IMR-90 (cell line): Measurements from ENCODE around the gene SAG. TPM values are rescaled to one million over a fixed set of nuclear protein-coding genes. Genes with fewer than 3 reads are reported as not detected.

ENCODE experiments used
- ATAC-seq: fragments of 200-7000 bp; cut with Tn5 transposase; 2 replicates; pipeline ENCODE4 v1.9.1; 2020; ENCODE audit warnings: low read depth, mild to moderate bottlenecking, moderate library complexity
- BruUV-seq: library from RNA; stranded (reverse); fragments of 400-500 nt; replicated peaks from 2 replicates; lab custom pipeline; 2021; lab: Mats Ljungman, UMichigan
- CTCF ChIA-PET: fragments of 300-600 bp; formaldehyde crosslinking; extraction: SDS; loops from one replicate; lab custom pipeline; 2021; ENCODE audit warnings: antibody characterized with exemption; lab: Yijun Ruan, JAX
- POLR2A ChIA-PET: fragments of 300-600 bp; sonication (Branson Sonifier 250); formaldehyde crosslinking; loops from one replicate; lab custom pipeline; 2022; ENCODE audit warnings: antibody characterized with exemption; ENCODE audit not compliant: unreplicated experiment; lab: Charles Lee
- DNase-seq: peaks from one replicate; pipeline ENCODE4 v3.0.0; 2013
- H2AFZ ChIP-seq: replicated peaks from 2 replicates; pipeline ENCODE3; 2013; ENCODE audit warnings: low read length, mild to moderate bottlenecking; ENCODE audit not compliant: poor library complexity
- H2AK5ac ChIP-seq: 2 replicates; pipeline ENCODE4 v1.6.1; 2013; ENCODE audit warnings: low read depth, low read length, inconsistent platforms
- H2AK9ac ChIP-seq: replicated peaks from 2 replicates; pipeline ENCODE3; 2013; ENCODE audit warnings: mild to moderate bottlenecking, low read depth, low read length, moderate library complexity; ENCODE audit not compliant: poor library complexity
- H2BK120ac ChIP-seq: 2 replicates; pipeline ENCODE4 v1.6.1; 2013; ENCODE audit warnings: low read depth, low read length, inconsistent platforms
- H2BK15ac ChIP-seq: 3 replicates; pipeline ENCODE4 v1.6.1; 2013; ENCODE audit warnings: low read depth, low read length, inconsistent platforms
- H2BK20ac ChIP-seq: 2 replicates; pipeline ENCODE4 v1.6.1; 2013; ENCODE audit warnings: low read depth, mild to moderate bottlenecking, inconsistent platforms, low read length, moderate library complexity
- H2BK5ac ChIP-seq: 2 replicates; pipeline ENCODE4 v1.6.1; 2013; ENCODE audit warnings: mild to moderate bottlenecking, low read depth, low read length, inconsistent platforms; ENCODE audit not compliant: poor library complexity, severe bottlenecking
- H3K14ac ChIP-seq: replicated peaks from 2 replicates; pipeline ENCODE4 v1.6.1; 2013; ENCODE audit warnings: low read depth, low read length, inconsistent platforms
- H3K18ac ChIP-seq: 2 replicates; pipeline ENCODE4 v1.6.1; 2013; ENCODE audit warnings: low read depth, low read length, control low read depth
- H3K23ac ChIP-seq: 2 replicates; pipeline ENCODE4 v1.6.1; 2013; ENCODE audit warnings: low read depth, low read length, inconsistent platforms
- H3K27ac ChIP-seq: 2 replicates; pipeline ENCODE4 v1.5.1; 2013; ENCODE audit warnings: mild to moderate bottlenecking, control low read depth, low read length; ENCODE audit not compliant: insufficient read depth
- H3K27me3 ChIP-seq: 2 replicates; pipeline ENCODE4 v1.6.1; 2013; ENCODE audit warnings: low read length; ENCODE audit not compliant: control insufficient read depth, insufficient read depth
- H3K36me3 ChIP-seq: 2 replicates; pipeline ENCODE4 v1.6.1; 2013; ENCODE audit warnings: low read length, mixed read lengths; ENCODE audit not compliant: control insufficient read depth, insufficient read depth
- H3K4ac ChIP-seq: 2 replicates; pipeline ENCODE4 v1.6.1; 2013; ENCODE audit warnings: low read depth, low read length, inconsistent platforms
- H3K4me1 ChIP-seq: 2 replicates; pipeline ENCODE4 v1.6.1; 2013; ENCODE audit warnings: low read length, mixed read lengths; ENCODE audit not compliant: control insufficient read depth, insufficient read depth
- H3K4me2 ChIP-seq: 2 replicates; pipeline ENCODE4 v1.6.1; 2013; ENCODE audit warnings: low read depth, mild to moderate bottlenecking, control low read depth, low read length, moderate library complexity
- H3K4me3 ChIP-seq: 2 replicates; pipeline ENCODE4 v1.5.1; 2013; ENCODE audit warnings: low read depth, mild to moderate bottlenecking, control low read depth, low read length, moderate library complexity; ENCODE audit not compliant: insufficient read depth
- H3K56ac ChIP-seq: 2 replicates; pipeline ENCODE4 v1.6.1; 2013; ENCODE audit warnings: low read length, inconsistent platforms; ENCODE audit not compliant: insufficient read depth; ENCODE audit errors: extremely low read depth
- H3K79me1 ChIP-seq, 2 experiments: 2 replicates each; pipeline ENCODE4 v1.6.1; 2013; ENCODE audit warnings: low read length in 2 of 2, inconsistent platforms in 1 of 2, low read depth in 1 of 2
- H3K9ac ChIP-seq: 2 replicates; pipeline ENCODE4 v1.6.1; 2013; ENCODE audit warnings: low read depth, low read length, control low read depth
- H3K9me1 ChIP-seq: 2 replicates; pipeline ENCODE4 v1.6.1; 2013; ENCODE audit warnings: low read length, inconsistent platforms; ENCODE audit not compliant: insufficient read depth
- H3K9me3 ChIP-seq: 2 replicates; pipeline ENCODE4 v1.6.1; 2013; ENCODE audit warnings: low read length; ENCODE audit not compliant: control insufficient read depth, insufficient read depth
- H4K20me1 ChIP-seq: 2 replicates; pipeline ENCODE4 v1.6.1; 2013; ENCODE audit warnings: low read length, inconsistent platforms; ENCODE audit not compliant: insufficient read depth
- H4K5ac ChIP-seq: 2 replicates; pipeline ENCODE4 v1.6.1; 2013; ENCODE audit warnings: mild to moderate bottlenecking, low read depth, low read length, control low read depth
- H4K8ac ChIP-seq, 2 experiments: 2 replicates each; pipeline ENCODE4 v1.6.1; 2013; ENCODE audit warnings: low read depth in 2 of 2, low read length in 2 of 2, control low read depth in 1 of 2, inconsistent platforms in 1 of 2
- H4K91ac ChIP-seq: 2 replicates; pipeline ENCODE4 v1.6.1; 2013; ENCODE audit warnings: low read depth, low read length, inconsistent platforms; ENCODE audit not compliant: insufficient read depth
- BHLHE40 ChIP-seq: fragments of 150-350 bp; IDR thresholded peaks from 2 replicates; pipeline ENCODE4 v1.6.1; 2016; ENCODE audit warnings: mild to moderate bottlenecking, low read depth, low read length
- CEBPB ChIP-seq: IDR thresholded peaks from 2 replicates; pipeline ENCODE4 v1.6.1; 2012; ENCODE audit warnings: low read depth, low read length, improper control_type of control experiment
- CHD1 ChIP-seq: IDR thresholded peaks from 2 replicates; pipeline ENCODE4 v1.6.1; 2012; ENCODE audit warnings: low read depth, low read length, improper control_type of control experiment
- ELK1 ChIP-seq: fragments of 150-350 bp; IDR thresholded peaks from 2 replicates; pipeline ENCODE4 v1.6.1; 2016; ENCODE audit warnings: low read depth, mild to moderate bottlenecking, low read length, moderate library complexity, borderline replicate concordance
- FOS ChIP-seq: fragments of 150-350 bp; IDR thresholded peaks from 2 replicates; pipeline ENCODE4 v1.6.1; 2016; ENCODE audit warnings: low read depth, low read length
- MAFK ChIP-seq: IDR thresholded peaks from 2 replicates; pipeline ENCODE4 v1.6.1; 2012; ENCODE audit warnings: low read depth, low read length, improper control_type of control experiment
- MXI1 ChIP-seq: IDR thresholded peaks from 2 replicates; pipeline ENCODE4 v1.6.1; 2012; ENCODE audit warnings: low read depth, mild to moderate bottlenecking, low read length, moderate library complexity, borderline replicate concordance
- NFE2L2 ChIP-seq: fragments of 150-350 bp; IDR thresholded peaks from 2 replicates; pipeline ENCODE4 v1.6.1; 2016; ENCODE audit warnings: low read depth, mild to moderate bottlenecking, low read length
- POLR2A ChIP-seq: IDR thresholded peaks from 2 replicates; pipeline ENCODE4 v1.6.1; 2012; ENCODE audit warnings: mild to moderate bottlenecking, low read depth, low read length
- RAD21 ChIP-seq: IDR thresholded peaks from 2 replicates; pipeline ENCODE4 v1.6.1; 2012; ENCODE audit warnings: low read length, improper control_type of control experiment
- RCOR1 ChIP-seq: IDR thresholded peaks from 2 replicates; pipeline ENCODE4 v1.6.1; 2012; ENCODE audit warnings: mild to moderate bottlenecking, low read length, improper control_type of control experiment; ENCODE audit not compliant: insufficient replicate concordance
- RFX5 ChIP-seq: IDR thresholded peaks from 2 replicates; pipeline ENCODE4 v1.8.0; 2012; ENCODE audit warnings: low read depth, mild to moderate bottlenecking, low read length, moderate library complexity
- SMC3 ChIP-seq: fragments of 150-350 bp; IDR thresholded peaks from 2 replicates; pipeline ENCODE4 v1.6.1; 2016; ENCODE audit warnings: low read depth, mild to moderate bottlenecking, antibody characterized with exemption, low read length, moderate library complexity
- USF2 ChIP-seq: fragments of 150-350 bp; IDR thresholded peaks from 2 replicates; pipeline ENCODE4 v1.6.1; 2017; ENCODE audit warnings: mild to moderate bottlenecking, antibody characterized with exemption, low read length, low read depth
- WGBS, 2 experiments: methylation state at CpG; one replicate each; pipeline versions ENCODE4 v1.1.5 to v1.1.7; 2013; ENCODE audit warnings: missing lambda C conversion rate in 2 of 2; ENCODE audit not compliant: insufficient read length in 1 of 2; ENCODE audit errors: extremely low coverage in 2 of 2; 5-methylcytosine and 5-hydroxymethylcytosine counted together
- dilution Hi-C: fragments of 300-500 bp; cut with HindIII; formaldehyde crosslinking; loops from one replicate; pipeline ENCODE4 v1.14.3; 2018; ENCODE audit warnings: low sequenced_read_pairs; ENCODE audit not compliant: unreplicated experiment
- in situ Hi-C: fragments of 300-500 bp; cut with MboI; formaldehyde crosslinking; loops from 3 replicates; pipeline ENCODE4 v1.14.3; 2019; ENCODE audit warnings: low sequenced_read_pairs, inconsistent platforms, mixed read lengths
- intact Hi-C: fragments of 100-400 bp; cut with micrococcal nuclease; formaldehyde crosslinking; loops from 2 replicates; pipeline ENCODE4 v1.10.0; 2022
- polyA plus RNA-seq, 3 experiments: library from polyadenylated mRNA; depleted of rRNA; stranded (reverse); fragments of >200 nt; gene quantifications; 2 replicates each; pipeline ENCODE4 v1.2.3, GENCODE V29; 2012; ENCODE audit warnings: low replicate concordance in 1 of 3
- total RNA-seq: library from RNA; depleted of rRNA; stranded (reverse); fragments of >200 nt; gene quantifications from 2 replicates; pipeline ENCODE4 v1.2.3, GENCODE V29; 2012
- TF ChIP-seq, protein P1 (sequence below): conservative IDR thresholded peaks from 2 replicates; pipeline ENCODE4 v1.5.1; 2012; ENCODE audit warnings: mild to moderate bottlenecking, low read depth, low read length, improper control_type of control experiment

Gene SAG
- total and polyA plus RNA-seq, 2 of the 4 experiments (the other 2 are of a cell fraction) = not detected

GRCh38 chr2:233320470-233320869 lies 12.9 kb downstream of the SAG start:
- Histone ChIP-seq H2AK5ac (no peak overlapping the region), H2BK5ac (no peak overlapping the region), H2BK120ac (no peak overlapping the region), H3K23ac (no peak overlapping the region), H2AK9ac (no peak overlapping the region), H3K18ac (no peak overlapping the region), H3K36me3 (no peaks in the 10 kb centered on the region), H3K79me1 (no peaks in the 10 kb centered on the region), H3K9ac (no peak overlapping the region), H3K27me3 (peaks cover 22% of the 10 kb centered on the region), H3K9me1 (no peaks in the 10 kb centered on the region), H4K20me1 (no peaks in the 10 kb centered on the region), H3K9me3 (no peaks in the 10 kb centered on the region), H2BK15ac (no peak overlapping the region), H3K4me3 (no peak overlapping the region), H2BK20ac (no peak overlapping the region), H4K8ac (no peak overlapping the region), H4K5ac (no peak overlapping the region), H2AFZ (no peak overlapping the region), H3K4me2 (no peak overlapping the region), H4K91ac (no peak overlapping the region), H3K14ac (no peak overlapping the region), H3K56ac (no peak overlapping the region), H3K27ac (no peak overlapping the region), H3K4me1 (no peaks in the 10 kb centered on the region), H3K4ac (no peak overlapping the region)
- TF ChIP-seq NFE2L2 (no peak), CHD1 (no peak), MAFK (no peak), MXI1 (no peak), SMC3 (no peak), RAD21 (no peak), USF2 (no peak), ELK1 (no peak), RCOR1 (no peak), BHLHE40 (no peak), POLR2A (no peak), RFX5 (no peak), FOS (no peak), CEBPB (no peak)
- TF ChIP-seq, protein P1, sequence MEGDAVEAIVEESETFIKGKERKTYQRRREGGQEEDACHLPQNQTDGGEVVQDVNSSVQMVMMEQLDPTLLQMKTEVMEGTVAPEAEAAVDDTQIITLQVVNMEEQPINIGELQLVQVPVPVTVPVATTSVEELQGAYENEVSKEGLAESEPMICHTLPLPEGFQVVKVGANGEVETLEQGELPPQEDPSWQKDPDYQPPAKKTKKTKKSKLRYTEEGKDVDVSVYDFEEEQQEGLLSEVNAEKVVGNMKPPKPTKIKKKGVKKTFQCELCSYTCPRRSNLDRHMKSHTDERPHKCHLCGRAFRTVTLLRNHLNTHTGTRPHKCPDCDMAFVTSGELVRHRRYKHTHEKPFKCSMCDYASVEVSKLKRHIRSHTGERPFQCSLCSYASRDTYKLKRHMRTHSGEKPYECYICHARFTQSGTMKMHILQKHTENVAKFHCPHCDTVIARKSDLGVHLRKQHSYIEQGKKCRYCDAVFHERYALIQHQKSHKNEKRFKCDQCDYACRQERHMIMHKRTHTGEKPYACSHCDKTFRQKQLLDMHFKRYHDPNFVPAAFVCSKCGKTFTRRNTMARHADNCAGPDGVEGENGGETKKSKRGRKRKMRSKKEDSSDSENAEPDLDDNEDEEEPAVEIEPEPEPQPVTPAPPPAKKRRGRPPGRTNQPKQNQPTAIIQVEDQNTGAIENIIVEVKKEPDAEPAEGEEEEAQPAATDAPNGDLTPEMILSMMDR = no peak
- 89% methylated on average over 10 of the region's 17 CpGs; no CpG with 5 or more reads in 1 of the 2 experiments for WGBS, 2 experiments
- ChIA-PET CTCF (no interaction called here), POLR2A (interaction anchor here (0.9 kb wide), 1 partner anchor 29 kb away, joined by 3 read pairs; no protein-coding TSS in a partner anchor)
- in situ Hi-C loops = no loop called here
- dilution Hi-C loops = no loop called here
- DNase-seq (no peak), ATAC-seq (no peak)
- intact Hi-C loops = no loop called here
- BruUV-seq = no TSS peak
